ENCODE measurements around the gene THRSP. TPM values are rescaled to one million over a fixed set of nuclear protein-coding genes. Genes with fewer than 3 reads are reported as not detected.

The THRSP gene
- total and polyA plus RNA-seq, 2 donors (not counting 1 experiment from before 2014, with no cell fraction given) = not detected

- Histone ChIP-seq H3K36me3 (replicated peaks in 1 of 2; ENCODE audit: control extremely low read depth in 1 of 2, control insufficient read depth in 1 of 2, extremely low read depth in 1 of 2, insufficient read depth in 2 of 2, low read length in 1 of 2) (peaks cover 8 to 36% of the 10 kb centered on the region in 2 experiments), H2AFZ (ENCODE audit: insufficient read depth, low read depth, low read length, poor library complexity, severe bottlenecking) (no peak overlapping the region), H3K4me1 (ENCODE audit: control insufficient read depth in 2 of 2, insufficient read depth in 2 of 2, low read length in 2 of 2) (no peaks in the 10 kb centered on the region), H3K27ac (ENCODE audit: low read length in 2 of 2) (no peak overlapping the region), H3K9me3 (ENCODE audit: control extremely low read depth in 1 of 3, control insufficient read depth in 2 of 3, insufficient read depth in 1 of 3, low read length in 2 of 3) (no peaks in the 10 kb centered on the region), H3K4me3 (ENCODE audit: control extremely low read depth in 1 of 5, extremely low read depth in 1 of 5, insufficient read depth in 1 of 5, low read depth in 2 of 5, low read length in 4 of 5) (no peak overlapping the region), H3K79me2 (ENCODE audit: control insufficient read depth, insufficient read depth, low read length) (no peaks in the 10 kb centered on the region), H3K4me2 (replicated peaks; ENCODE audit: low read depth, low read length, poor library complexity, severe bottlenecking) (no peak overlapping the region), H4K20me1 (ENCODE audit: control insufficient read depth, insufficient read depth, low read length, poor library complexity, severe bottlenecking) (no peaks in the 10 kb centered on the region), H3K9ac (ENCODE audit: low read length) (no peak overlapping the region), H3K27me3 (replicated peaks in 1 of 4; ENCODE audit: control extremely low read depth in 1 of 4, control insufficient read depth in 3 of 4, insufficient read depth in 4 of 4, low read length in 3 of 4) (no peaks in the 10 kb centered on the region)
- no peak overlapping the region for H3K4me3 Mint-ChIP-seq
- H3K9me3 Mint-ChIP-seq (ENCODE audit: insufficient read depth) = no peaks in the 10 kb centered on the region
- intact Hi-C loops (cut with micrococcal nuclease) = no loop called here
- H3K27ac Mint-ChIP-seq = no peak overlapping the region
- no peaks in the 10 kb centered on the region for H3K4me1 Mint-ChIP-seq
- no peak for ATAC-seq (ENCODE audit: low read depth)
- TF ChIP-seq EZH2 (IDR thresholded peaks at IDR 0.05; ENCODE audit: borderline replicate concordance, insufficient read depth, low read depth, low read length, poor library complexity, severe bottlenecking) (no peak), CTCF (IDR thresholded peaks at IDR 0.05) (no peak)
- 95% methylated on average over 2 of the region's 2 CpGs for WGBS (ENCODE audit: insufficient coverage)
- CTCF ChIA-PET = no interaction called here
- H3K27me3 Mint-ChIP-seq = no peaks in the 10 kb centered on the region
- no peak for DNase-seq
- POLR2A ChIA-PET = no interaction called here
Observed at GRCh38 chr11:78100676-78101472, 37.2 kb downstream of the THRSP start.
